Hematopoietic multipotent progenitor cell treated with erythropoietin and hydrocortisone succinate and interleukin-3 and kit ligand, for 6 days (in vitro differentiated cells): Measurements from ENCODE around the gene ZBTB20.

Experiments
- DNase-seq: peaks from one replicate; pipeline ENCODE4 v3.0.0-alpha.2; 2015

ZBTB20 gene

GRCh38 chr3:114506591-114507300 is 640.3 kb downstream of the ZBTB20 start:
- DNase-seq: no peak

- no peak for DNase-seq
These were observed 642.0 kb downstream of the ZBTB20 start for GRCh38 chr3:114504941-114505628.

GRCh38 chr3:114502204-114502603 is 644.9 kb downstream of the ZBTB20 start:
- no peak for DNase-seq

GRCh38 chr3:114499976-114500375 is 647.1 kb downstream of the ZBTB20 start:
- no peak for DNase-seq

GRCh38 chr3:114498539-114499370 is 648.3 kb downstream of the ZBTB20 start:
- DNase-seq: no peak

GRCh38 chr3:114496874-114497273 is 650.2 kb downstream of the ZBTB20 start:
- no peak for DNase-seq

GRCh38 chr3:114496466-114496865 is 650.6 kb downstream of the ZBTB20 start:
- no peak for DNase-seq

GRCh38 chr3:114496021-114496434 is 651.1 kb downstream of the ZBTB20 start:
- DNase-seq: no peak

- no peak for DNase-seq
These were observed 652.6 kb downstream of the ZBTB20 start for GRCh38 chr3:114494498-114494897.

- DNase-seq: no peak
These were observed 656.3 kb downstream of the ZBTB20 start for GRCh38 chr3:114490829-114491228.

GRCh38 chr3:114487502-114487901 is 659.6 kb downstream of the ZBTB20 start:
- DNase-seq: no peak

GRCh38 chr3:114484919-114485318 is 662.2 kb downstream of the ZBTB20 start:
- no peak for DNase-seq

GRCh38 chr3:114481113-114481512 is 666.0 kb downstream of the ZBTB20 start:
- no peak for DNase-seq

- no peak for DNase-seq
These were observed 666.6 kb downstream of the ZBTB20 start for GRCh38 chr3:114480442-114480841.

- no peak for DNase-seq
These were observed 668.3 kb downstream of the ZBTB20 start for GRCh38 chr3:114478801-114479200.

- no peak for DNase-seq
These were observed 670.6 kb downstream of the ZBTB20 start for GRCh38 chr3:114476511-114476910.

- DNase-seq: no peak
These were observed 675.6 kb downstream of the ZBTB20 start for GRCh38 chr3:114471478-114471877.

GRCh38 chr3:114469070-114469469 is 678.0 kb downstream of the ZBTB20 start:
- DNase-seq: no peak

- DNase-seq: no peak
These were observed 680.3 kb downstream of the ZBTB20 start for GRCh38 chr3:114466816-114467215.

GRCh38 chr3:114466251-114466650 is 680.8 kb downstream of the ZBTB20 start:
- DNase-seq: no peak

GRCh38 chr3:114464548-114464947 is 682.5 kb downstream of the ZBTB20 start:
- DNase-seq: no peak

- DNase-seq: no peak
These were observed 684.3 kb downstream of the ZBTB20 start for GRCh38 chr3:114462750-114463149.

- DNase-seq: no peak
These were observed 686.6 kb downstream of the ZBTB20 start for GRCh38 chr3:114460459-114460858.

- DNase-seq: no peak
These were observed 690.3 kb downstream of the ZBTB20 start for GRCh38 chr3:114456742-114457141.
